HCT116 (cell line): Measurements from ENCODE around the gene COL9A3. TPM values are rescaled to one million over a fixed set of nuclear protein-coding genes. Genes with fewer than 3 reads are reported as not detected.

Experiments
- ATAC-seq: fragments of 200-7000 bp; cut with Tn5 transposase; 2 replicates; pipeline ENCODE4 v1.9.1; 2020; ENCODE audit warnings: mild to moderate bottlenecking, moderate library complexity
- BruUV-seq: library from RNA; stranded (reverse); fragments of 400-500 nt; replicated peaks from 2 replicates; lab custom pipeline; 2021; lab: Mats Ljungman, UMichigan
- CTCF ChIA-PET: fragments of 300-600 bp; sonication (Branson Sonifier 250); formaldehyde crosslinking; loops from one replicate; lab custom pipeline; 2021; ENCODE audit warnings: antibody characterized with exemption; lab: Charles Lee
- POLR2A ChIA-PET: fragments of 300-600, 350-600 bp; sonication (Branson Sonifier 250); formaldehyde crosslinking; loops from one replicate; lab custom pipeline; 2021; ENCODE audit warnings: antibody characterized with exemption; lab: Charles Lee
- RAD21 ChIA-PET, 2 experiments: fragments of 300-600 bp; sonication (Branson Sonifier 250); formaldehyde crosslinking; loops; one replicate each; lab custom pipeline; 2023; ENCODE audit warnings: low total read pairs in 2 of 2; ENCODE audit not compliant: uncharacterized antibody in 2 of 2, unreplicated experiment in 2 of 2, low non-redundant PET in 1 of 2; lab: Charles Lee
- DNase-seq: peaks from one replicate; pipeline ENCODE4 v3.0.0-alpha.2; 2010; ENCODE audit warnings: low read depth, low spot score
- H2AFZ ChIP-seq: fragments of 200-600 bp; shearing (Covaris generic), sonication (generic); 2 replicates; pipeline ENCODE4 v1.6.1; 2017; ENCODE audit warnings: low read depth, mixed run types, mixed read lengths, antibody characterized with exemption, low read length; ENCODE audit not compliant: poor library complexity, severe bottlenecking
- H3K27ac ChIP-seq: 2 replicates; pipeline ENCODE4 v1.5.1; 2012; ENCODE audit warnings: low read depth, low read length
- H3K27me3 ChIP-seq: fragments of 200-600 bp; sonication (generic); 2 replicates; pipeline ENCODE4 v1.6.1; 2016; ENCODE audit warnings: mixed run types, low read length, mixed read lengths; ENCODE audit not compliant: insufficient read depth
- H3K36me3 ChIP-seq, 2 experiments: fragments of 200-500 bp in 1 of 2; fragments of 200-600 bp in 1 of 2; sonication (Bioruptor generic) in 1 of 2; sonication (generic) in 1 of 2; 2 replicates each; pipeline versions ENCODE4 v1.5.1 to v1.6.1; 2014 to 2016; ENCODE audit warnings: low read length in 2 of 2, inconsistent platforms in 1 of 2, mixed read lengths in 1 of 2, mixed run types in 1 of 2; ENCODE audit not compliant: insufficient read depth in 2 of 2, control insufficient read depth in 1 of 2
- H3K4me1 ChIP-seq, 2 experiments: fragments of 200-600 bp in 1 of 2; sonication (generic) in 1 of 2; 2 replicates each; pipeline versions ENCODE4 v1.5.1 to v1.6.1; 2012 to 2017; ENCODE audit warnings: low read length in 2 of 2, inconsistent platforms in 1 of 2, mild to moderate bottlenecking in 1 of 2, mixed read lengths in 1 of 2, mixed run types in 1 of 2, moderate library complexity in 1 of 2; ENCODE audit not compliant: insufficient read depth in 2 of 2, control insufficient read depth in 1 of 2
- H3K4me2 ChIP-seq: fragments of 200-600 bp; sonication (generic); 2 replicates; pipeline ENCODE4 v1.6.1; 2017; ENCODE audit warnings: mixed run types, low read length, mixed read lengths
- H3K4me3 ChIP-seq, 2 experiments: fragments of 200-600 bp in 1 of 2; sonication (generic) in 1 of 2; replicated peaks in 1 of 2; 2 replicates each; pipeline ENCODE4 v1.5.1; 2011 to 2016; ENCODE audit warnings: low read length in 2 of 2, control low read depth in 1 of 2, low read depth in 1 of 2, mild to moderate bottlenecking in 1 of 2, mixed read lengths in 1 of 2, mixed run types in 1 of 2
- H3K79me2 ChIP-seq: fragments of 200-600 bp; sonication (generic); 2 replicates; pipeline ENCODE4 v1.6.1; 2017; ENCODE audit warnings: mild to moderate bottlenecking, mixed run types, low read length, moderate library complexity, mixed read lengths; ENCODE audit not compliant: insufficient read depth
- H3K9ac ChIP-seq: fragments of 200-600 bp; sonication (generic); 2 replicates; pipeline ENCODE4 v1.6.1; 2016; ENCODE audit warnings: low read length, mixed read lengths
- H3K9me2 ChIP-seq: fragments of 200-600 bp; sonication (generic), shearing (Covaris generic); 2 replicates; pipeline ENCODE4 v1.6.1; 2017; ENCODE audit warnings: mixed run types, mild to moderate bottlenecking, moderate library complexity; ENCODE audit not compliant: insufficient read depth
- H3K9me3 ChIP-seq, 2 experiments: fragments of 200-500 bp in 1 of 2; fragments of 200-600 bp in 1 of 2; sonication (Bioruptor generic) in 1 of 2; sonication (generic) in 1 of 2; 2 replicates each; pipeline ENCODE4 v1.6.1; 2014 to 2017; ENCODE audit warnings: low read length in 2 of 2, mixed read lengths in 2 of 2, inconsistent platforms in 1 of 2, low read depth in 1 of 2, mild to moderate bottlenecking in 1 of 2, mixed run types in 1 of 2, moderate library complexity in 1 of 2; ENCODE audit not compliant: control insufficient read depth in 1 of 2, insufficient read depth in 1 of 2
- H4K20me1 ChIP-seq: fragments of 200-600 bp; sonication (generic), shearing (Covaris generic); 2 replicates; pipeline ENCODE4 v1.6.1; 2017; ENCODE audit warnings: mixed run types, mild to moderate bottlenecking, moderate library complexity; ENCODE audit not compliant: insufficient read depth
- EZH2 ChIP-seq: fragments of 200-600 bp; sonication (generic); IDR thresholded peaks from 2 replicates; pipeline ENCODE4 v1.6.1; 2017; ENCODE audit warnings: antibody characterized with exemption, mixed run types
- MAX ChIP-seq: IDR thresholded peaks from 2 replicates; pipeline ENCODE4 v1.6.1; 2012
- SP1 ChIP-seq: IDR thresholded peaks from 2 replicates; pipeline ENCODE4 v1.6.1; 2012; ENCODE audit warnings: low read depth
- TCF7L2 ChIP-seq: IDR thresholded peaks from 2 replicates; pipeline ENCODE4 v1.7.0; 2011; ENCODE audit warnings: borderline replicate concordance, inconsistent platforms; ENCODE audit not compliant: insufficient read depth, insufficient read length; ENCODE audit errors: extremely low read depth
- YY1 ChIP-seq: IDR thresholded peaks from 2 replicates; pipeline ENCODE4 v1.6.1; 2011; ENCODE audit warnings: low read length, low read depth, moderate library complexity, mild to moderate bottlenecking; ENCODE audit not compliant: insufficient replicate concordance; ENCODE audit errors: extremely low read depth
- ZBTB33 ChIP-seq: IDR thresholded peaks from 2 replicates; pipeline ENCODE4 v1.6.1; 2011; ENCODE audit warnings: mild to moderate bottlenecking, low read length, moderate library complexity; ENCODE audit not compliant: insufficient replicate concordance; ENCODE audit errors: extremely low read depth
- intact Hi-C: fragments of 100-400 bp; cut with micrococcal nuclease; formaldehyde crosslinking; loops from 2 replicates; pipeline ENCODE4 v1.10.0; 2022
- total RNA-seq: library from RNA; stranded (reverse); gene quantifications from one replicate; pipeline ENCODE4 v1.2.1, GENCODE V29; 2021; ENCODE audit not compliant: unreplicated experiment

COL9A3 gene
- total RNA-seq, 1 experiment from 2014 or later: 29.7 TPM

GRCh38 chr20:62792182-62792939, 24.5 kb upstream of the COL9A3 start:
- Histone ChIP-seq H3K9me2 (no peaks in the 10 kb centered on the region), H3K4me3 (no peak overlapping the region), H4K20me1 (no peaks in the 10 kb centered on the region), H3K4me1 (peaks cover 18 to 56% of the 10 kb centered on the region in 2 experiments), H2AFZ (no peak overlapping the region), H3K27ac (no peak overlapping the region; the same call in 1 of the 2 replicates), H3K9me3 (no peaks in the 10 kb centered on the region), H3K4me2 (peak overlapping the region; percentile 98), H3K79me2 (peaks cover 5% of the 10 kb centered on the region), H3K9ac (no peak overlapping the region), H3K36me3 (0 out of 4 replicates have a peak, but pooled peaks cover 0 to 3% of the 10 kb centered on the region in 2 experiments), H3K27me3 (no peaks in the 10 kb centered on the region)
- no TSS peak for BruUV-seq
- no peak for DNase-seq
- ATAC-seq: no peak
- TF ChIP-seq TCF7L2 (no peak), EZH2 (no peak), ZBTB33 (no peak), SP1 (no peak), YY1 (no peak), MAX (no peak)
- intact Hi-C loops: loop anchor here (5.0 kb wide), 1 partner anchor 290 kb away; no protein-coding TSS in a partner anchor
- ChIA-PET POLR2A (interaction anchor here (0.5 to 1.5 kb wide), 2 partner anchors 32 to 149 kb away, joined by 3 to 4 read pairs; partner anchors contain the start of gene SLCO4A1), CTCF (interaction anchor here (1.3 to 1.8 kb wide), 11 partner anchors 19 to 382 kb away, joined by 3 to 13 read pairs (median 8); no protein-coding TSS in a partner anchor), RAD21 (interaction anchor here in 1 of 2 experiments (0.7 kb wide), 1 partner anchor 141 kb away, joined by 3 read pairs; no protein-coding TSS in a partner anchor)
